ENCODE measurements around the gene ZSCAN1.
"Not testable (repeated sequence)": the region's sequence is repeated elsewhere in the genome, so short reads cannot be mapped to it uniquely, and the experiment has no call there.

The ZSCAN1 gene
- long read RNA-seq, donor 1, partial matches to known transcripts: 0 of 2 reads
- long read RNA-seq, donor 1, other reads (novel, unspliced or antisense): 0 of 2 reads
- long read RNA-seq, donor 2: 0 reads
- long read RNA-seq, donor 3: 0 reads
- long read RNA-seq, donor 4, transcript ZSCAN1-203 (3 exons, 813 nt): major isoform, 7 of 7 reads
- long read RNA-seq, donor 4, partial matches to known transcripts: 0 of 7 reads
- long read RNA-seq, donor 4, other reads (novel, unspliced or antisense): 0 of 7 reads
- long read RNA-seq, donor 5, partial matches to known transcripts: 0 of 3 reads
- long read RNA-seq, donor 5, other reads (novel, unspliced or antisense): 0 of 3 reads
- long read RNA-seq, donor 6, transcript ZSCAN1-203 (3 exons, 813 nt): major isoform, 5 of 5 reads
- long read RNA-seq, donor 6, partial matches to known transcripts: 0 of 5 reads
- long read RNA-seq, donor 6, other reads (novel, unspliced or antisense): 0 of 5 reads
- long read RNA-seq, donor 7, transcript ZSCAN1-203 (3 exons, 813 nt): major isoform, 6 of 6 reads
- long read RNA-seq, donor 7, partial matches to known transcripts: 0 of 6 reads
- long read RNA-seq, donor 7, other reads (novel, unspliced or antisense): 0 of 6 reads
- long read RNA-seq, donor 8, partial matches to known transcripts: 0 of 2 reads
- long read RNA-seq, donor 8, other reads (novel, unspliced or antisense): 0 of 2 reads

DNA sequence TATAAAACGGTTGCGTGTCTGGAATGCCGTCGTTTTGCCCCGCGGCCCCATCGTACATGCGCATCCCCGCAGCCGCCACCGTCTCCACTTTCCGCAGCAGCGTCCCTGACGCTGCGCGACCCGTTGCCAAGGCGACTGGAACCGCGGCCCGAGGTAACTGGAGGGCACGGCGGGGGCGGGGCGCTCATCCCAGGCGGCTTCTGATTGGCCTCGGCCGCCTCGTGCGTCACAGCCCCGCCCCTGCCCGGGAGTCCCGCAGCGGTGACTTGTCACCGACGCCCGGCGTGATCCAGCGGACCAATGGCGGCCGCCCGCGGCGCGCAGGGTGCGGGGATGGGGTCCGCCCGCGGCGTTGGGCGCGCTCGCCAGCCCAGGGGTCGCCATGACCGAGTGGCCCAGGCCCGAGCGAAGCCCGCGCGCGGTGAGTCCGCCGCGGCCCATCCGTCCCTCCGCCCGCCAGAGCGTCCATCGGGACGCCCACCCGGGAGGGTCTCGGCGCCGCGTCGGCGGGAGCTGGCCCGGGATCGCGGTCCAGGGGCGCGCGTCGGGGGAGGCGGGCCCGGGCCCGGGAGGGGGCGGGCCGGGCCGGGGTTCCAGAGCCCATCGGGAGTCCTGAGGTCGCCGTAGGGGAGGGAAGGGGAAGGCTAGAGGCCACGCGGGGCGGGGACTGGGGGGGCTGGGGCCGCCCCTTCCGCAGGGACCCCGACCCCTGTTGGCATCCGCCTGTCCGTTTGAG is at the start of gene ZSCAN1:
Gene ZSCAN1, plus strand, starts transcription at position 285 of the 736 bp plus-strand sequence. CDS start 3,812 bp downstream, outside the sequence.
- DNase-seq: peak; percentile 87

DNA sequence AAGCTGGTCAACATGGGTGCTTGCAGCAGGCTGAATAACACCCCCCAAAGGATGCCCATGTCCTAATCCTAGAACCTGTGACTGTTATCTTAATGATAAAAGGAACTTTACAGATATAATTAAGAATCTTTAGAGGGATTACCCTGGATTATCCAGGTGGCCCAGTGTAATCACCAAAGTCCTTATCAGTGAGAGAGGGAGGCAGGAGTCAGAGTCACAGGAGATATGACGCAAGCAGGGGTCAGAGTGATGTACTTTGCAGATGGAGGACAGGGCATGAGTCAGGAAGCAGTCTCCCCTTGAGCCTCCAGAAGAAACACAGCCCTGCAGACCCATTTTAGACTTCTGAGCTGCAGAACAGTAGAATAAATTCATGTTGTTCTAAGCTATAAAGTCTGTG is 41.0 kb upstream of the ZSCAN1 start:
- no peak for DNase-seq

- DNase-seq: no peak
Measured at GRCh38 chr19:58000677-58001076, 33.1 kb upstream of the ZSCAN1 start.

DNA sequence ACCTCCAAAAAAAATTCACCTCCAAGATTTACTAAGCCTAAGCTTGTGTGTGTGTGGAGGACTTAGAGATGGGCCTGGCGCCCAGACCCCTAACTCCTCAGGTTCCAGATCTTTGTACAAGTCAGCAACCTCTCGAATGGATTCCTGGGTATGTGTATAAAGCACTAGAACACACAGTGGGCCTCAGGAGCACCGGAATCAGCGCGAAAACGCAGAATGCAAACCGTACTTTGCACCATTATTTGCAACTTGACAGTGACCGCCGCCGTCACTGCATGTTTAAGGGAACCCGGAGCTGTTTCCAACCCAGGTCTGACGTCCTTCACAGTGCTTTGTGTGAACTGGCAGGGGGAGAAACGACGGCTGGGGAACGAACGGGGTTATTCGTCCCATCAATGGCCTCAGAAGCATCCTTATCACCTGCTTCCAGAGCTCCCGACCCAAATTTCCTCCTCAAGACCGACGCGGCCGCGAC is 31.9 kb upstream of the ZSCAN1 start:
- DNase-seq: no peak

DNA sequence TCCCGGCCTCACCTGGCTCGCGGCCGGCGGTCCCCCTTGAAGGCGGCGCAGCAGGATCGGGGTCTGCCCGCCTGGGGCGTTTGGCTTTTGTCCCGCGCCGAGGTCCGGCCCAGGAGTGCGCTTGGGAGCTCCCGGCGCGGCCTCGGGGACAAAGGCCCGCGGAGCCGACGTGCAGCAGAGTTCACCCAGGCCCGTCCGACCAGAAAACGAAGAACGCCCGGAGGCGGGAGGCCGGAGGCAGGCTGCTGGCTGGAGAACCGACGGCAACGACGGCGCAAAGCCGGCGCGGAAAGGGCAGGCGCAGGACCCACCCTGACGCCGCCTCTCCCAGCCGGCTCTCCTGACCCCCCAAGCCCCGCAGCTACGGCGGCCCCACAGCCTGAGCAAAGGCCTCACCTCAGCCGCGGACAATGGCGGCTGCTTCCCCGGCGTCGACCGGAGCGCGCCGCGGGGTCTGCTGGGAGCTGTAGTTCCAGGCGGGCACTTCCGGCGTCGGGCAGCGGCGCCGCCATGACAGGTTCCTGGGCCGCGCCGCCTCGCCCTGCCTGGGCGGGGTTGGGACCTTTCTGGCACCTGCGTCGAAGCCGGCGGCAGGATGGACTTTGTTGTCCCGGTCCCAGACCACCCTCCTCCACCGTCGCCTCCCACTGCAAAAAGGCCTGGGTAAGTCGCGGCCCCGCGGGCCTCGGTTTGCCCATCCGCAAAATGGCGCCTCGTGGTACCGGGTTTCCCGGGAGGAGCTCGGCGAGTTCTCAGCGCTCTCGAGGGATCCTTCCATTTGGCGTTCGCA is 31.2 kb upstream of the ZSCAN1 start, which contains the start of gene ZNF606:
Gene ZNF606, minus strand, starts transcription at position 437 of the 790 bp plus-strand sequence. CDS start 1,501 bp downstream, outside the sequence.
- DNase-seq: peak; percentile 98

- no peak for DNase-seq
Measured at GRCh38 chr19:58003174-58003828, 30.5 kb upstream of the ZSCAN1 start.

- no peak for DNase-seq
Measured at GRCh38 chr19:58007285-58007684, 26.5 kb upstream of the ZSCAN1 start.

DNA sequence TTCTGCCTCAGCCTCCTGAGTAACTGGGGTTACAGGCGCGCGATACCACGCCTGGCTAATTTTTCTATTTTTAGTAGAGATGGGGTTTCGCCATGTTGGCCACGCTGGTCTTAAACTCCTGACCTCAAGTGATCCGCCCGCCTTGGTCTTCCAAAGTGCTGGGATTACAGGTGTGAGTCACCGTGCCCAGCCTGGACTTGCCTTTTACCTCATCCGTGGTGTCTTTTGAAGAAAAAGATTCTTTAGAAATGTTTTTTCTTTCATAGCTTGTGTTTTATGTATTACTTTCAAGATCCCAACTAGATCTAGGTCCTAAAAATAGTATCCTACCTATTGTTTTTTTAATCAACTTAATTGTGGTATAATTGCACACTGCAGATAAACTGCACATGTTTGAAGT is 24.9 kb upstream of the ZSCAN1 start:
- not testable (repeated sequence) for DNase-seq

DNA sequence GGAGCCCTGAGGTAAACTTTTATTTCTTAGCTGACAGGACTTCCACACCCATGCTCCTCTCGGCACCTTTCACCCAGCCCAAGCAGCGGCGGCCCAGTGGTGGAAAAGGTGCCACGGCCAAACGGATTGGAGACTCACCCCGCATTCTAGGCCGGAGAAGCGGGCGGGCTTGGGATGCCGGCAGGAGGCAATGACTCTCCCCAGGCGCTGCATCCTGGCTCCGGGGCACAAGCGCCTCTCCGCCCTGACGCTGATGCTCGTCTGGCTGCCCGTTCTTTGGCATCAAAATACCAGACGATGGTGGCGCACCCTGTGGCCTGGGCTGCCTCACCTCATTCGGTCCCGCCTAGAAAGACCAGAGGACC is 24.5 kb upstream of the ZSCAN1 start:
- DNase-seq: no peak

DNA sequence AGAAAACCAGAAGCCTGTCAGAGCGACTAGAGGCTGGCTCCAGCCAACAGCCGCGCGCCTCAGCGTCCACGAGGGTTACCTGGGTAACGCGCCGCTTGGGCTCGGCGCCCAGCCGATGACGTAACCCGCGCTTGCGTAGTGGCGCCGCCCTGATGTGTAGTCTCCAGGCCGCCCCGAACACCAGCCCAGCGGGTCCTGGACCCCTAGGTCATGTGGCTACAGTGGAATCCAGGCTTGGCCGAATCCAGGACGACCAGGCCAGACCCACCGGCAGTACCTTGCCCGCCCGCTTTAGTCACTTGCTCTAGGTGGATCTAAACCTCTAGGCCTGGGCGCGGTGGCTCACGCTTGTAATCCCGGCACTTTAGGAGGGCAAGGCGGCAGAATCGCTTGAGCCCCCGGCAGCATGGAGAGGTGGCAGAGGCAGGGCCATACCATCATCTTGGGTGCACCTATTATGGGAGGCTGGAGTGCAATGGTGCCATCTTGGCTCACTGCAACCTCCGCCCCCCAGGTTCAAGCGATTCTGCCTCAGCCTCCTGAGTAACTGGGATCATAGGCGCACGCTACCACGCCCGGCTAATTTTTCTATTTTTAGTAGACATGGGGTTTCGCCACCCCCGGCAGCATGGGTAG is 24.0 kb upstream of the ZSCAN1 start:
- DNase-seq: peak; percentile 87

- DNase-seq: no peak
Measured at GRCh38 chr19:58010507-58010906, 23.3 kb upstream of the ZSCAN1 start.

GRCh38 chr19:58014141-58014540 is 19.7 kb upstream of the ZSCAN1 start:
- DNase-seq: no peak

DNA sequence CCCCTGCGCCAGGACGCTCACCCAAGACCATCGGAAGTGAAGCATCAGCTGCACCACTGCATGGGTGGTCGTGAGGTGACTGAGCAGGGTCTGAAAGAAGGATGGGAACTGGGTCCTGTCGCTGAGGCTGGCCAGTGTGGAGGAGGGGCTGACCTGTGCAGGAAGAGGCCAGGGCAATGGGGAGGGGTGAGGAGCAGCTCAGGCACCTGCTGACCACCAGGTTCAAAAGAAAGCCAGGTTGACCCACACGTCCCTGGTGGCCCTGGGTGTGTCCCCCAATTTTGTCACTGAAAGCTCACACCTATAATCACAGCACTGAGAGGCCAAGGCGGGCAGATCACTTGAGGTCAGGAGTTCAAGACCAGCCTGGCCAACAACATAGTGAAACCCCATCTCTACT is 13.7 kb upstream of the ZSCAN1 start:
- DNase-seq: no peak

DNA sequence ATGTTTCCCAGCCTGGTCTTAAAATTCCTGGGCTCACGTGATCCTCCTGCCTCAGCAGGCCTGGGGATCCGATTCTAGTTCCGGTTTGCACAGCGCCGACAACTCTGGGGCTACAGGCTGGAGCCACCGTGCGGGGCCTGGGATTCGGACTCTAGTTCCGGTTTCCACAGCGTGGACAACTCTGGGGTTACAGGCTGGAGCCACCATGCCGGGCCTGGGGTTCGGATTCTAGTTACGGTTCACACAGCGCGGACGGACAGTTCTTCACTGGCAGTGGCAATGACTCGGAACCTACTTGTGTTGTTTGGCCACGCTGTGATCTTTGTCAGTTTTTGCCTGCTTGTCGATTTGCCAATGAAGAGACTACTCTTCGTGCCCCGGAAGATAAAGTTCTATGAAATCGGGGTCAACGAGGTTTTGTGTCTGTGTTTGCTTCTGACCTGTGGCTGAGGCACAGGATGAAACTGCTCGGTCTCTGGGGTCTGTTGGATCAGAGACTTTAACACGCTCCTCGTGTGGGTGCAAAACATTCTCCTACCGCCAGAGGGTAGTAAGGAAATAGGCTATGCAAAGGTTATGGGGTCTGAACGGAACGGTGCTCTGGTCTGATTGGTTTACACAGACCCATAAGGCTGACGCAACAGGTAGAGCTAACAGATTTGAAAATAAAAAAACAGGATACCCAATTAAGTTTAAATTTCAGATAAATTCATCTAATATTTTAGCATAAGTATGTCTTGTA is 12.1 kb upstream of the ZSCAN1 start:
- DNase-seq: peak; percentile 45

GRCh38 chr19:58022283-58022660 is 11.6 kb upstream of the ZSCAN1 start:
- DNase-seq: no peak

DNA sequence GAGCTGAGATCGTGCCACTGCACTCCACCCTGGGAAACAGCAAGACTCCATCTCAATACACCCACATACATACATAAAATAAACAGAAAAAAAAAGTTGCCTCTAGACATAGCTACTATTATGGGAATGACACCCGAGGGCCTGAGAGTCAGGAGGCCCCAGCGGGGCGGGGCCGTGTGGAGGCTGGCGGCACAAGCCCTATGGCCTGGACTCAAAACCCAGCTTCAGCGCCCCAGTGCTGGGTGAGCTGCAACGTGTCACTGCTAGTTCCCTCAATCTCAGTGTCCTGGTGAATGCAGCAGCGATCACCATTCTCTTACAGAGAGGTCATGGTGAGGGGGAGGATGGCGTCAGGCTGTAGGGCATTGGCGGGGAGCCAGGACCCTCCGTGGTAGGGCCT is 9.2 kb upstream of the ZSCAN1 start:
- DNase-seq: no peak

DNA sequence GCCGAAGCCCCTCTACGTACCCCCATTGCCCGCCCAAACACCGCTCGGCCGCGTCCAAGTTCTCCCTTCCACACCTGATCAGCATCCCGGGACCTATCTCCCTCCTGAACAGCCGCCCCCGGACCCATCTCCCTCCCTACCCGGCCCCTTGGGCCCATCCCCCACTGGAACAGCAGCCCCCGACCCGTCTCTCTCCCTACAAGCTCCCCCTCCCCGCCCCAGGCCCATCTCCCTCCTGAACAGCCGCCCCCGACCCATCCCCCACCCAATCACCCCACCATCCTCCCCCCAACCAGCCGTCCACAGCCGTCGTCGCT is 610 bp downstream of the ZSCAN1 start:
- no peak for DNase-seq

GRCh38 chr19:58035863-58036262 is 2.0 kb downstream of the ZSCAN1 start:
- no peak for DNase-seq

DNA sequence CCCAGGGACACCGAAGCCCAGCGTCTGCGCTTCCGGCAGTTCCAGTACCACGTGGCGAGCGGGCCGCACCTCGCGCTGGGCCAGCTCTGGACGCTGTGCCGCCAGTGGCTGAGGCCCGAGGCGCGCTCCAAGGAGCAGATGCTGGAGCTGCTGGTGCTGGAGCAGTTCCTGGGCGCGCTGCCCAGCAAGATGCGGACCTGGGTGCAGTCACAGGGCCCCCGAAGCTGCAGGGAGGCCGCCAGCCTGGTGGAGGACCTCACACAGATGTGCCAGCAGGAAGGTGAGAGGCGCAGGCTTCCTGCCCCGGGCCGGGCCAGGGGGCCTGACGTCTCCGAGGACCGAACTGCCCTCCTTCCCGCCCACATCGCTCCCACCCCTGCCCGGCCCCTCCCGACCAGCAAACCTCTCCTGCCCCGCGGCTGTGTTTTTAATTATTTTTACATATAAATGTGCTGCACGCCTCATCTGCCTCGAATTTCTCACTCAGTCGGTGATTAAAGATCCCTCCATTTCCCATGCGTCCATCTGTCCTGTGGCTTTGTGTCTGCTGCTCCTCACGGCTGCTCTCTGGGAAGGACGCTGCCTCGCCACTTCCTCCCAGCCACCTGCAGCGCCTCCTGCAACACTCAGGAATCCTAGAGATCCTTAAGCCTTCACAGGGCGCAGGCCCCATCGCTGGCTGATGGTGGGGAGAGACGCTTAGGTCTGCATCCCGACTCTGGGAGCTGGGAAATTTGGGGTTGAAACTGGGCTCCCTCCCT is 4.3 kb downstream of the ZSCAN1 start:
- peak; percentile 42 for DNase-seq

All from right kidney (tissue), 9 donors.